HG03045 (cell line): ENCODE data around the gene BAG3.
"Not testable (repeated sequence)": the region's sequence is repeated elsewhere in the genome, so short reads cannot be mapped to it uniquely, and the experiment has no call there.

Experiments used
- ATAC-seq: cut with Tn5 transposase; IDR thresholded peaks from one replicate; pipeline ENCODE4 v1.9.1; 2021; ENCODE audit warnings: mild to moderate bottlenecking, moderate library complexity; ENCODE audit not compliant: unreplicated experiment

BAG3 gene

DNA sequence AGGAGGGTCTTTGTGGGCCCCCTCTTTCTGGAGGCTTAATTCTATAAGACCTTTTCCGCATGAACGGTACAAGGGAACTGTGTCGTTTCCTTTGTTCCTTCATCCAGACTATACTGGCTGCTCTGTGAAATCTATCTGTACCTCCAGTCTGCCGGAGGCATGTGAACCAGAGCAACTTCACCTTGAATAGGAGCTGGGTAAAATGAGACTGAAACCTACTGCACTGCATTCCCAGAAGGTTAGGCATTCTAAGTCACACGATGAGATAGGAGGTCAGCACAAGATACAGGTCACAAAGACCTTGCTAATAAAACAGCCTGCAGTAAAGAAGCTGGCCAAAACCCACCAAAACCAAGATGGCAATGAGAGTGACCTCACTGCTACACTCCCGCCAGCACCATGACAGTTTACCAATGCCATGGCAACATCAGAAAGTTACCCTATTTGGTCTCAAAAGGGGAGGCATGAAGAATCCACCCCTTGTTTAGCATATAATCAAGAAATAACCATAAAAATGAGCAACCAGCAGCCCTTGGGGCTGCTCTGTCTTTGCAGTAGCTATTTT, 37.9 kb downstream of the BAG3 start:
- no peak for ATAC-seq

DNA sequence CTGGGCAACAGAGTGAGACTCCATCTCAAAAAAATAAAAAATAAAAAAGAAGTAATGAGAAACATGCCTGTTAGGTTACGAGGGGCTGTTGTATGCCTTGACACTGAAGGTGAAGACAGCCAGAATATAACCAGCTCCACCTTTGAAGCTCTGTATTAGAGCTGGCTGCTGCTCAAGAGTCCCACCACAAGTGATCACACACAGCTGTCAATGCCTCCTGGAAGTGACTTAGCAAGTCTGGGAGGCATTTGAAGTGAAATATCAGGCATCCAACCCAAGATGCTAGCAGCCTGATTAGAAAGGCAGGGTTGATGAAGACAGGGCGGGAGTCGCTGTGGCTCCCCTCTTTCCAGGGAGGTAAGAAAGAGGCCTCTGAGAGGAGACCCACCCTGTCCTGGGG, 40.5 kb downstream of the BAG3 start:
- ATAC-seq, result no peak

DNA sequence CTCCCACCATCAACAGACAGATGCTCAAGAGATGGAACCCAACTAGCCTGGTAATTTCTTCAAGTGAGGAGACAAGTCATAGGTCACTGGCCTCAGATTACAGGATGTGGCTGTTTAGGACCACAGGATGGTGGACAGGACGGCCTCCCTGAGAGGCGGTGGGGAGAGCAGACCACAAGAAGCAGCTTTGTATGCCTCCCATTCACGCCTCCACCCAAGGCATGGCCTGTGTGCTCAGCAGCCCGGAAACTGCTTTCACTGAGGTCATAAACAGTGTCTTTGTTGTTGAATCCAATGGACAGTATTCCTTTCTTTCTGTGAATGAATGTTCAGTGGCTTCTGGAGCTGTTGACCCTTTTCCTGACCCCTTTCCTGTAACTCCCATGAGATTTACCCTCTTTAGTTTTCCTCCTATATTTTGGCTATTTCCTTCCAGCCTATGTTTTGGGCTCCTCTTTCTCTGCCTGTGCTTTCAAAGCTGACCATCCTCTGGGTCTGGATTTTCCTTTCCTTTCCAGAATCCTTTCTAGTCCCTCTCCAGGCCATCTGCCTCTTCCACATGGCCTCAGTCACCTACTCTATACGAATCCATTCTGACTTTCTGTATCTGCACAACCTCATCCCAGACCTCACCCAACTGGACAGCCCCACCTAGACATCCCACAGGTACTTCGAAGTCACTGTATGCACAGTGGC, 42.2 kb downstream of the BAG3 start:
- ATAC-seq, result no peak

DNA sequence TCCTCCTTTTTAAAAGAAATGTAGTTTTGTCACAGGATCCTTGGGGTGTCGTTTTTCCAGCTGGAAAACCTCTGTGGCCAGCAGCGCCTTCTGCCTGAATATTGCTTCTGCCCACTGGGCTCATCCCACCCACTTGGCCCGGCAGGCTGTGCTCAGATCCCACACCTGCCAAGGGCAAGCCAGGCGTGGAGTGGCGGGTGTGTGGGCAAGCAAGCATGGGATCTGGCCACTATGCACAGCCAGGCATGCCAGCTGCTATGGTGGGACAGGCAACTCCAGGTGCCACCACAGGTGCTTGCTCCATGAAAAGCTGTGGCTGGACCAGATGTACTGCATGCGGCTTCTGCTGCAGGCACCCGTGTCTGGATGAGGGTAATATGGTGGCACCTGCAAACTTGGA, 43.4 kb downstream of the BAG3 start:
- no peak for ATAC-seq

DNA sequence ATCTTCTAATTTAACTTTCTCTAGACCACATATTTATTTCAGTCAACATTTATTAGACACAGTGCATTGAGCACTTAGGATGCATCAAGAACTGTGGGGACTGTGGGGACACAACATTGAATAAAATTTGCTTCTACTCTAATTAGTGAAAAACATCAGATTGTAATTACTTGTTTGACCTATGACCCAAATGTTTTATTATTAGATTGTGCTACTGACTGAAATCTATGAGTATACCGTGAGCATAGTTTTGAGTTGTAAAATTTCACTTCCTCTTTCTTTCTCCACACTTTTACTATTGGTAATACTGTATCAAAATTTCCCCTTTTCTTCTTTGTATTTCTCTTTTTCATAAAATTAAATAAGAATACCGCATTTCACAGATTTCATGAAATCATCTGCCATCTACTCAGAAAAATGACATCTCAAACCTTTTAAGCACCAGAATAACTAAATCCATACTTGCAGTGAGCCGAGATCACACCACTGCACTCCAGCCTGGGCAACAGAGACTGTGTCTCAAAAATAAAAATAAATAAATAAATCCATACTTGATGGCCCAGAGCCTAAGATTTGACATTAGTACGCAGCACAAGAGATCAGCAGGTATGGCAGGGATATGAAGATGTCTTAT, 49.3 kb downstream of the BAG3 start:
- ATAC-seq, result peak; percentile 37

DNA sequence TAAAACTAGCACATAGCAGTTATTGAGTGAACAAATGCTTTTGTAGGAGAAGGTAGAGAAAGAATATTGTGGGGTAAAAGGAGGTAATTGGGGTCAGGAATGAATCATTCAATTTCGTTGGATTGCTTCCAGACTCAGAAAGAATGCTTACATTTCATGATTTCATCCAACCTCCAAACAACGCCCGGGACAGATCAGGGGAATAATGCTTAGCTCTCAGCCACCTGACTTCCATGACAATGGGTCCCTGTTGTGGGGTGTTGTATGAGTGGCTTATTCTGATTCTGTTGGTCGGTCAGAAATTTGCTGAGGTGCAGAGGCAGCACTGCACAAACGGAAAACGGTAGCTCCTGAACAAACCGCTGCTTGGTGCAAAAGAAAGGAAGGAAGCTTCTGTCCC, 50.7 kb downstream of the BAG3 start:
- no peak for ATAC-seq

DNA sequence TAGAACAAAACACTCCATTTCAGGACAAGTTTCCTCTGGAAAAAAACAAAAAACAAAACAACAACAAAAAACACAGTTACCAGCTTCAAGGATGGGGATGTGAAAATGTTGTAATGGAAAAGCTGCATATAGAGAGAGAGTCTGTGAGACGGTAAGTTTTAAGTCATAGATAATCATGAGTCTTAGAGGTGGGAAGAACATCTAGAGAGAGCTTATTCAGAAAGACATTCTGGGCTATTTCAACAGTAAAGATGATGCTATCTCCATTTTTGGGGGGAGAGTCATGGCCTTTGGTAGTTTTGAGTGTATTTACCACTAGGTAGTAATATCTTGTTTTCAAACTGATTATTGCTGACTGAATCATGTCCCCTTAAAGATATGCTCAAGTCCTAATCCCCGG, 51.4 kb downstream of the BAG3 start:
- no peak for ATAC-seq

DNA sequence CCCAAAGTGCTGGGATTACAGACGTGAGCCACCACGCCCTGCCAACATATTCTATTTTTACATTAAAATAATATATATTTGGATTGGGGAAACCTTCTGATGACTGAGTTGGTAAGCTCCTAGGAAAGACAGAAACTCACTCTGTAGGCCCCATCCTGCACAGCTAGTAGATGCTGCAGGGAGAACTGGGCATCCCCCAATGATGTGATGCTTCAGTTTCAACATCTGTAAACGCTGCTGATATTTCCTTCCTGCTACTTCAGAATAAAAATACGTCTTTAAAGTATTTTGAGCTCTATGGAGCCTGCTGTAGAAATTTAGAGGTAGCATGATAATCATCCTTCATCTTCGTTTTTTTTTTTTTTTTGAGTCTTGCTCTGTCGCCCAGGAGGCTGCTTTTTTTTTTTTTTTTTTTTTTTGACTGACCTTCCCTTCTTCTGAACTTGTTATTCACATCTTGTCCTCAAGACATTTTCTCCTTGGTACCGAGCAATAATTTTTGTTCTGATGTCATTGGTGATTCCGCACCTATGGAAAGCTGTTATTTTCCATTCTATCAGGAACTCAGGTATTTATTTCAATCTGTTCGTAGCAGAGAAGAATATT, 52.8 kb downstream of the BAG3 start:
- ATAC-seq, result no peak

DNA sequence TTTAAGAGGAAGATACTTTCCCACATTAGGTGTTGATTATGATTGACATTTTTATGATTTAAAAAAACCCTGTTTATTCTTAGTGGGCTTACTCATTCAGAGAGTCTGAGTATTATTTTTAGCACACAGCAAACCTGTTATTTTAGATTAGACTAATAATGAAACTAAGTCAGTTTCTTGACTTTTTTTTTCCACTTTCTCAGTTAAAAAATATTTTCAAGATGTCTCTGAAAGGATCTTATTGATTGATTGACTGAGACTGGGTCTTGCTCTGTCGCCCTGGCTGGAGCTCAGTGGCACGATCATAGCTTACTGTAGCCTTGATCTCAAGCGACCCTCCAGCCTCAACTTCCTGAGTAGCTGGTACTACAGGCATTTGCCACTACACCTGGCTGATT, 54.3 kb downstream of the BAG3 start:
- ATAC-seq, result peak; percentile 41

DNA sequence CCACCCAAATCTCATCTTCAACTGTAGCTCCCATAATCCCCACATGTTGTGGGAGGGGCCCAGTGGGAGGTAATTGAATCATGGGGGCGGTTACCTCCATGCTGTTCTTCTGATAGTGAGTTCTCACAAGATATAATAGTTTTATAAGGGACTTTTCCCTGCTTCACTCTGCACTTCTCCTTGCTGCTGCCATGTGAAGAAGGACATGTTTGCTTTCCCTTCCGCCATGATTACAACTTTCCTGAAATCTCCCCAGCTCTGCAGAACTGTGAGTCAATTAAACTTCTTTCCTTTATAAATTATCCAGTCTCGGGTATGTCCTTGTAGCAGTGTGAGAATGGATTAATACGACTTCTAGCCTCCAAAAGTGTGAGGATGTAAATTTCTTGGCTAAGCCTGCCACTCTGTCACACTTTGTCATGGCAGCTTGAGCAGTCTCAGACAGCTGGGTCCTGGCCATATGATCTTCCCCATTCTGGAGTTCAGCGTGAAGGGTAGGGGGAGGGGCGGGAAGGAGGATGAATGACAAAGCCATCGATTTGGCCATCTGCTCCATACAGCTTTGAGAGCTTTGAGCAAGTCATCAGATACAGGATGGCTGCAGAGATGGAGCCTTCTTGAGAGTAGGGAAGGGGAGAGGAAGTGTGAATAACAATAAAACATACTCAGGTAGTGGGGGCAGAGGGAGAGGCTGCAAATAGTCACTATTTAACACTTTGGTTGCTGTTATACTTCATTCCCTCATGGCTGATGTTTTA, 55.5 kb downstream of the BAG3 start:
- ATAC-seq, result no peak

DNA sequence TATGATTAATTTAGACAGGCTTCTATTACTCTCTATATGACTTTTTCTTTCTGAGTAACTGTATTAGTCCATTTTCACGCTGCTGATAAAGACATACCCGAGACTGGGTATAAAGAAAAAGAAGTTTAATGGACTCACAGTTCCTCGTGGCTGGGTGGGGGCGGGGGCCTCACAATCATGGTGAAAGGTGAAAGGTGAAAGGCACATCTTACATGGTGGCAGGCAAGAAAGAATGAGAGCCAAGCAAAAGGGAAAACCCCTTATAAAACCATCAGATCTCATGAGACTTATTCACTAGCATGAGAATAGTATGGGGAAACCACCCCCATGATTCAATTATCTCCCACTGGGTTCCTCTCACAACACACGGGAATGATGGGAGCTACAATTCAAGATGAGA, 56.2 kb downstream of the BAG3 start:
- not testable (repeated sequence) for ATAC-seq

DNA sequence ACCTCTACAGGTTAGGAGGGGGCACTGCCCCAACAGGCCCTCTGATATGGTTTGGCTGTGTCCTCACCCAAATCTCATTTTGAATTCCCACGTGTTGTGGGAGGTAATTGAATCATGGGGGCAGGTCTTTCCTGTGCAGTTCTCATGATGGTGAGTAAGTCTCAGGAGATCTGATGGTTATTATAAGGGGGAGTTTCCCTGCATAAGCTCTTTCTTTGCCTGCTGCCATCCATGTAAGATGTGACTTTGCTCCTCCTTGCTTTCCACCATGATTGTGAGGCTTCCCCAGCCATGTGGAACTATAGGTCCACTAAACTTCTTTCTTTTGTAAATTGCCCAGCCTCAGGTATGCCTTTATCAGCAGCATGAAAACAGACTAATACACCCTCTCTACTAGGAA, 59.8 kb downstream of the BAG3 start:
- ATAC-seq, result not testable (repeated sequence)

DNA sequence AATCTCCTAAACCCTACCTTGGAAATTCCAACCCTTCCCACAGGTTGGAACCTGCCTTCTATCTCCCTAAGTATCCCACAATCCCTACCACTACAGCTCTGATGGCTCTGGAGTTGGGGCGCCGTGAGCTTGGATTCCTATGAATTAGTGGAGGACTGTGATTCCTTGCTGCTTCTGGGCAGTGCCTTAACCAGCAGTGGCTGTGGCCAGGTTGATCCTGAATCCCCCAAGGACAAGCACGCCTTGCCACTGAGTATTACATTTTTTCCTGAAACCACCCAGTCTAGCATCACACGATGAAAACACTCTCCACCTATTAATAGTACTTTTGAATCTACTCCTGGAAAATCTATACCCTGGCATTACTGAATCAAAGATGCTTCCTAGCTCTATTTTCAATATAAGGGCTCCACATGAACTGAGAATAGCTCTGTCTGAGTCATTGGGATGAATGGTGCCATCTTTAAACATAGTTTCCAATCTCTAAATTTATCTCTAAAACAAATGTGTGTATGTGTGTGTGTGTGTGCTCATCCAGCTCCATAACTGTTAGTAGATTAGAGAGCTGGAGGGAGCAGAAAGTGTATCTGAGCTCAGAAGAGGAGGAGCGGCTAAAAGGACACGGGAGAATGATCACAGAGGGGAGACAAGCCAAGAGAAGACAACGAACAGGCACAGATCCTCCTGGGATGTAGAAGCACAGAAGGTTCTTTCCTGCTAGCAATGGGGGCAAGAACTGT, 62.7 kb downstream of the BAG3 start:
- ATAC-seq, result no peak

DNA sequence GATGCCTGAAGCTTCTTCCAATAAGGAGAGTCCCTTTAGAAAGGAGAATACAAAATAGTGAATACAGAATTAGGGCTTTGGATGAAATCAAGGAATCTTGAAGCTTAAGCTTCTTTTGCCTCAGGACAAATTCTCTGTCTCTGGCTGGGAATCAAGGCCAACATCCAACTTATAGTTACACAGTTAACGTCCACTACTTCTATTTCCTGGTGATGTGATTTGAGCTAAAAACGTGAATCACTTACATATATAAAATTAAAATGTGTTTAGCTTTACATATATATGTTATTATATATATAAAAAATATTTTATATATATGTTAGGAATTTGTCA, 63.3 kb downstream of the BAG3 start:
- ATAC-seq, result no peak

DNA sequence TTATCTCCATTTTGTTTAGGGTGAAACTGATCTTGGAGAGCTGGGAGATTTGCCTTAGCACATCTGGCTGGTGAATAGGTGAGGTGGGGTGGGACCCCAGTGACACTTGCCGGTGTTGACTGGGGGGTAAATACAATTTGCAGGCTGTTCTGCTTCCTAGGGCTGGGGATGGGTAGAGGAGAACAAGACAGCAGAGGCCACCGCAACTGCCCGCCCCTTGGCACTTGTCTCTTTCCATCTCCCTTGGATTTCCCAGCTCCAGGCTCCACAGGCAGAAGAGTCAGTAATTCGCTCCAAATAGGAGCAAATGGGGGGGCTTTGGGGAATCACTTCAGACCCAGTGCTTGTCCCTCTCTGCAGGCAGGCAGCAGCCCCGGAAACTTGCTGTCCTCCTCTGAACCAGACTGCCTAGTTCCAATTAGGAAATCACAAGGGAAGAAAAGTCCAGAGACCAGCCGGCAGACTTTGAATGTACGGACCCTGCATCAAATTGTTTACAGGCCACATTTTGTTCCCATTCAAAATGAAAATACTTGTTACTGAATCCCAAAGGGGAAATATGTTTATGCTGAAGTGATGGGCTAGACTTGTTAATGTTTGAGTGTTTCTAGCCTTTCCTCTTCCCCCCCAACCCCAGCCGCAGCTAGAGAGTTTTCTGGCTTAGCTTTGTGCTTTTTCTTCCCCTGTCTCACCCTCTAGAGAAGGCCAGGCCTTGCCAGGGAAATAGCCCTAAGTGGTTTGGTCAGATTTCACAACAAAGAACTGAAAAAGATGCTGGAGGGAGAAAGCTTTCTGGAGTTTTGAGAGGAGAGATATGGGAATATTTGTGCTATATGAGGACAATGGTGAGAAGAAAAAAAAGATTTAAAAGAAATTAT, 64.7 kb downstream of the BAG3 start:
- ATAC-seq, result no peak

DNA sequence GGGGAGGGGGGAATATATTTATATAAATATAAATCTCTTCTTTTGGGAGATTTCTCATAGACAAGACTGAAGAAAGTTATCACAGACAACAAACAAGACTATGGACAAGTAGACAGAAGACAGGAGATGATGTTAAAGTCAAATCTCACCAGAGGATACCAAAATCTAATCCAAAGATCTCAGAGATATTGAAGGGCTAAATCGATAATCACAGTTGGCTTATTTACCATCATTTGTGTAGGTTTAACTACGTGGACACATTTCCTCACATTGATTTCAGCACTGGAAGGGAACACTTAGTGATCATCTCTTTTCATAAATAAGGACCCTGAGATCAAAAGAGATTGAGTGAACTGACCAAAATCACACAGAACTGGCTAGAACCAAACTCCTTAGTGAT, 72.0 kb downstream of the BAG3 start:
- no peak for ATAC-seq

DNA sequence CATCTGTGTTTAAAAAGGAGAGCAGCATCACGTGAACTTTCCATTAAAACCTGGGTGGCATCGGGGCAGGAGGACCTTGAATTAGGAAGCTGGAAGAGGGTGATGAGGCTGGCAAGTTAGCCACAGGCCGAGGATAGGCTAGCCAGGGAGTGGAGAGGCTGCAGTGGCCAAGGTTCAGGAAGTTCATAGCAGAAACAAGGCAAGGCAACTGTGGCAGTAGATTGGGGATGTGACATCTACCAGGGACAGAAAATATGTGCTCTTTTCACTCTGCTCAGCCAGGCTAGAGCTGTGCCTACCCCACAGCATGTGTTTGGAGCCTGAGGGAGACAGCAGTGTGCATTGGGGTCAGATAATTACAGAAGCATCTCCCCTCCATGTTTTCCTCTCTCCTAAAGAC, 72.4 kb downstream of the BAG3 start:
- no peak for ATAC-seq

DNA sequence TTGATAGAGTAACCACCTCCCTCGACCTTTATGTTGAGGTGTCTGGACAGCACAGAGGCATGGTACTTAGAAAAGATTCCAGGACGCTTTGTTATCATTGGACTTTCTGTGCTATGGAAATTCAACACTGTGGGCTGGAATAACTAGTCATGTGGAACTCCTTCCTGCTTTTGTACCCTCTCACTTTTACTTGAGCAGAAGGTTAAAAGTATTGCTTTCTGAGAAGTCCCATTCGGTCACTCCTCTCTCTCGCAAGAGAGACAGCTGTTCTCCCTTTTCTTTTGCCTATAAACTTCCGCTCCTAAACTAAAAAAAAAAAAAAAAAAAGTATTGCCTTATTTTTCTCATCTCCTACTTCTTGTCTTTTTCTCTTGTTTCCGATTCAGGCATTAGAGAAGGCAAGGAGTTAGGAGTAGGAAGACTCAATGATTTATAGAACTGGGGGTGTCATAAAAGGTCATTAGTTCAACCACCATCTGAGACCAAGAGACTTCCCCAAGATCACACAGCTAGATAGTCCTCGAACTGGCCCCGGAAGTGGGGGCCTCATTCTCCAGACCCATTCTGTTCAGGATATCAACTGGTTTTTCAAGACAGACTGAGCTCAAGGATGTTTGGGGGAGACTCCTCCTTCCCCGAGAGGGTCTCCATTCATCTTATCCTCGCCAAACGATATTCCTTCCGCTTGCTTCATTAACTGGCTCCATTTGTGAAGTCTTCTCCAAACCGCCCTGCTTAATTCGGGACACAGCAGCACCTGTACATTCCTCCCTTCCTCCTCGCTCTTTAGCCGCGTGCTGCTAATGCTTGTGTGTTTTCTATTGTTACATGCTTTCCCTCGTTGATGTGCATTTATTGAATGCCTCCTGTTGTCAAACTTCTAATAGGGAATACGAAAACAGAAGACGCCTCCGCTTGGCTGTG, 73.7 kb downstream of the BAG3 start:
- peak; percentile 1 for ATAC-seq

DNA sequence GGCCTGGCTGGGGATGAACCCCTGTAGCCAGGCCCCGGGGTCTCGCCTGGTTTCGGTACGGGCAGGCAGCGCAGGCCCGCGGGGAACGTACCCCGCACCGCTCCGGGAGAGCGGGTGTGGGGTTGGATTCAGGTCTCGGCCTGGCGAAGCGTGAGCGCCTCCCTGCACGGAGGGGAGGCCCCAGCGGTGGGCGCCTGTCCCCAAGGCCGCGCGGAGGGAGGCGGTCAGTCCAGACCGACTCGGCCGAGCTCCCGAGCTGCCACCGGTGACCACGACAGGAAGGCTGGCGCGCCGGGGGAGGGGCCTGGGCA, 74.3 kb downstream of the BAG3 start:
- ATAC-seq, result no peak
